GM12878 (cell line): ENCODE measurements around the gene NAV3. TPM values are rescaled to one million over a fixed set of nuclear protein-coding genes. Genes with fewer than 3 reads are reported as not detected.

Experiments used
- ATAC-seq: fragments of 200-7000 bp; cut with Tn5 transposase; 3 replicates; pipeline ENCODE4 v1.9.1; 2020; ENCODE audit warnings: mild to moderate bottlenecking, moderate library complexity
- BruUV-seq: library from RNA; stranded (reverse); fragments of 400-500 nt; replicated peaks from 2 replicates; lab custom pipeline; 2021; lab: Mats Ljungman, UMichigan
- CTCF ChIA-PET: fragments of 300-600 bp; sonication (Branson Sonifier 250); formaldehyde crosslinking; extraction: SDS; loops from one replicate; lab custom pipeline; 2021; ENCODE audit warnings: inconsistent platforms; lab: Yijun Ruan, JAX
- POLR2A ChIA-PET: fragments of 350-600 bp; formaldehyde crosslinking; extraction: SDS; loops from one replicate; lab custom pipeline; 2021; ENCODE audit warnings: inconsistent platforms; lab: Charles Lee
- RAD21 ChIA-PET: fragments of 300-600 bp; sonication (Branson Sonifier 250); formaldehyde crosslinking; loops from one replicate; lab custom pipeline; 2023; ENCODE audit warnings: antibody characterized with exemption; ENCODE audit not compliant: unreplicated experiment; lab: Charles Lee
- SMC1A ChIA-PET: fragments of 300-600 bp; sonication (Branson Sonifier 250); formaldehyde crosslinking; loops from one replicate; lab custom pipeline; 2023; ENCODE audit not compliant: unreplicated experiment, uncharacterized antibody; lab: Charles Lee
- DNase-seq: peaks from one replicate; pipeline ENCODE4 v3.0.0-alpha.2; 2011; ENCODE audit warnings: low read depth, low spot score
- FAIRE-seq: peaks from 3 replicates; lab custom pipeline; 2011; peaks lifted over from hg19 to GRCh38; lab: Jason Lieb, UNC
- H2AFZ ChIP-seq: 2 replicates; pipeline ENCODE4 v1.6.0; 2011; ENCODE audit warnings: low read depth, low read length, control low read depth; ENCODE audit not compliant: control insufficient read depth
- H3K27ac ChIP-seq: 2 replicates; pipeline ENCODE4 v1.5.1; 2011; ENCODE audit warnings: control low read depth; ENCODE audit not compliant: control insufficient read depth, insufficient read depth
- H3K27me3 ChIP-seq, 2 experiments: replicated peaks in 1 of 2; 2 replicates each; pipeline versions ENCODE4 v1.6.0 to v1.6.1; 2011; ENCODE audit warnings: low read length in 1 of 2; ENCODE audit not compliant: control insufficient read depth in 2 of 2, insufficient read depth in 2 of 2
- H3K36me3 ChIP-seq, 2 experiments: 2 replicates each; pipeline ENCODE4 v1.5.1; 2011; ENCODE audit warnings: low read length in 1 of 2; ENCODE audit not compliant: control insufficient read depth in 2 of 2, insufficient read depth in 2 of 2
- H3K4me1 ChIP-seq: 2 replicates; pipeline ENCODE4 v1.6.1; 2011; ENCODE audit warnings: mild to moderate bottlenecking, low read length, moderate library complexity, mixed read lengths; ENCODE audit not compliant: control insufficient read depth, insufficient read depth
- H3K4me2 ChIP-seq: 2 replicates; pipeline ENCODE4 v1.6.0; 2011; ENCODE audit warnings: control low read depth; ENCODE audit not compliant: control insufficient read depth, insufficient read depth
- H3K4me3 ChIP-seq: fragments of 200-600 bp; sonication (generic); 2 replicates; pipeline ENCODE4 v1.5.1; 2016
- H3K79me2 ChIP-seq: 2 replicates; pipeline ENCODE4 v1.6.0; 2011; ENCODE audit warnings: low read length; ENCODE audit not compliant: control insufficient read depth, insufficient read depth
- H3K9ac ChIP-seq: 2 replicates; pipeline ENCODE4 v1.8.0; 2011; ENCODE audit warnings: low read length, control low read depth, mixed read lengths; ENCODE audit not compliant: control insufficient read depth, insufficient read depth
- H3K9me3 ChIP-seq: replicated peaks from 3 replicates; pipeline ENCODE4 v1.5.1; 2011; ENCODE audit warnings: mild to moderate bottlenecking, low read length; ENCODE audit not compliant: control insufficient read depth, insufficient read depth
- H4K20me1 ChIP-seq: 2 replicates; pipeline ENCODE4 v1.6.0; 2011; ENCODE audit not compliant: control insufficient read depth, insufficient read depth
- CBFB ChIP-seq: IDR thresholded peaks from 2 replicates; pipeline ENCODE4 v1.6.1; 2016; ENCODE audit warnings: antibody characterized with exemption, low read depth
- IKZF2 ChIP-seq, 2 experiments: fragments of 450-650 bp; IDR thresholded peaks; 2 replicates each; pipeline ENCODE4 v1.6.1; 2017; ENCODE audit warnings: mild to moderate bottlenecking in 2 of 2, moderate library complexity in 2 of 2
- SPI1 ChIP-seq: IDR thresholded peaks from 2 replicates; pipeline ENCODE4 v1.6.1; 2011; ENCODE audit warnings: low read depth, mild to moderate bottlenecking, low read length, moderate library complexity, borderline replicate concordance; ENCODE audit not compliant: insufficient read depth
- SRF ChIP-seq, 2 experiments: IDR thresholded peaks; 2 replicates each; pipeline ENCODE4 v1.6.1; 2011; ENCODE audit warnings: low read depth in 2 of 2, low read length in 2 of 2, mild to moderate bottlenecking in 1 of 2, moderate library complexity in 1 of 2
- WGBS: methylation state at CpG from one replicate; pipeline ENCODE4 v1.1.6; 2016; ENCODE audit warnings: low lambda C conversion rate; ENCODE audit not compliant: insufficient replicate concordance, insufficient coverage; ENCODE audit errors: missing lambda C conversion rate; 5-methylcytosine and 5-hydroxymethylcytosine counted together
- in situ Hi-C: fragments of 300-500 bp; cut with MboI; formaldehyde crosslinking; loops from 9 replicates; pipeline ENCODE4 v1.14.3; 2018; ENCODE audit warnings: mixed read lengths
- intact Hi-C: fragments of 100-400 bp; cut with micrococcal nuclease; formaldehyde crosslinking; loops from one replicate; pipeline ENCODE4 v1.14.2; 2022; ENCODE audit not compliant: unreplicated experiment
- polyA plus RNA-seq, 11 experiments: library from polyadenylated mRNA; depleted of rRNA in 4 of 11; unstranded in 6 of 11; stranded (reverse) in 5 of 11; fragments of >200 nt; fragmentation: Nextera tagmentation in 4 of 11; fragmentation: Illumina TruSeq in 1 of 11; extraction: Ambion mirVana in 4 of 11; extraction: Trizol in 1 of 11; gene quantifications; 1 replicate in 1 of 11; 2 replicates in 10 of 11; pipeline versions ENCODE4 v1.2.1 to v1.2.3, GENCODE V29; 2011 to 2016; ENCODE audit warnings: inconsistent platforms in 2 of 11, missing spikeins in 2 of 11, low read depth in 1 of 11
- total RNA-seq, 4 experiments: library from RNA; depleted of rRNA in 3 of 4; stranded (reverse); fragments of >200 nt in 3 of 4; fragmentation: Illumina TruSeq in 1 of 4; extraction: Trizol in 1 of 4; gene quantifications; 2 replicates each; pipeline versions ENCODE4 v1.2.1 to v1.2.3, GENCODE V29; 2013 to 2021
- TF ChIP-seq, protein P1 (sequence below): fragments of 450-650 bp; formaldehyde crosslinking; IDR thresholded peaks from 2 replicates; pipeline ENCODE4 v1.4.0; 2020; ENCODE audit warnings: mild to moderate bottlenecking, moderate library complexity
- TF ChIP-seq, protein P2 (sequence below): fragments of 450-650 bp; IDR thresholded peaks from 2 replicates; pipeline ENCODE4 v1.6.1; 2017; ENCODE audit warnings: mild to moderate bottlenecking, low read depth, inconsistent platforms; ENCODE audit not compliant: poor library complexity, severe bottlenecking

Gene NAV3
- total and polyA plus RNA-seq, 10 of the 15 experiments (the other 5 are each of a cell fraction or from before 2014, with no cell fraction given) = 0.05 to 0.51 (median 0.22) TPM; not detected in 1

DNA sequence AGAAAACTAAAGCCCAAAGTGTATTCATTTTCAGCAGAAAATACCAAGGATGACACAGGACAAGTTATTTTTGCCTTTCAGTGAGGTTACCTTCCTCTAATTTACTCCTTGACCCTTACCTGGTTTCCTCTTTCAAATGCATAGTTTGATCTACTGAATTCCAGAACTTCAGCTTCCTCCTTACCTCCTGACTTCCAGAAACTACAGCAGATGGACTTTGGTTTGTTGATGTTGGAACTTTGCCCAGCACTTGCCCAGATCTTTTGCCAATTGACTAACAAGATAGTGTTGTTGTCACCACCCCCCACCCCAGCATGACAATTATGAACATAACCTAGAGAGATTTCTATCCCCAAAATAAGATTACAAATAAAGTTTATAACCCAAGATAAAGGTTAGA is 63.2 kb downstream of the NAV3 start (continued):
- TF ChIP-seq SRF (IDR thresholded peaks at IDR 0.05; ENCODE audit: low read depth in 2 of 2, low read length in 2 of 2) (no peak), CBFB (no peak), SPI1 (no peak)
- TF ChIP-seq, protein P1, sequence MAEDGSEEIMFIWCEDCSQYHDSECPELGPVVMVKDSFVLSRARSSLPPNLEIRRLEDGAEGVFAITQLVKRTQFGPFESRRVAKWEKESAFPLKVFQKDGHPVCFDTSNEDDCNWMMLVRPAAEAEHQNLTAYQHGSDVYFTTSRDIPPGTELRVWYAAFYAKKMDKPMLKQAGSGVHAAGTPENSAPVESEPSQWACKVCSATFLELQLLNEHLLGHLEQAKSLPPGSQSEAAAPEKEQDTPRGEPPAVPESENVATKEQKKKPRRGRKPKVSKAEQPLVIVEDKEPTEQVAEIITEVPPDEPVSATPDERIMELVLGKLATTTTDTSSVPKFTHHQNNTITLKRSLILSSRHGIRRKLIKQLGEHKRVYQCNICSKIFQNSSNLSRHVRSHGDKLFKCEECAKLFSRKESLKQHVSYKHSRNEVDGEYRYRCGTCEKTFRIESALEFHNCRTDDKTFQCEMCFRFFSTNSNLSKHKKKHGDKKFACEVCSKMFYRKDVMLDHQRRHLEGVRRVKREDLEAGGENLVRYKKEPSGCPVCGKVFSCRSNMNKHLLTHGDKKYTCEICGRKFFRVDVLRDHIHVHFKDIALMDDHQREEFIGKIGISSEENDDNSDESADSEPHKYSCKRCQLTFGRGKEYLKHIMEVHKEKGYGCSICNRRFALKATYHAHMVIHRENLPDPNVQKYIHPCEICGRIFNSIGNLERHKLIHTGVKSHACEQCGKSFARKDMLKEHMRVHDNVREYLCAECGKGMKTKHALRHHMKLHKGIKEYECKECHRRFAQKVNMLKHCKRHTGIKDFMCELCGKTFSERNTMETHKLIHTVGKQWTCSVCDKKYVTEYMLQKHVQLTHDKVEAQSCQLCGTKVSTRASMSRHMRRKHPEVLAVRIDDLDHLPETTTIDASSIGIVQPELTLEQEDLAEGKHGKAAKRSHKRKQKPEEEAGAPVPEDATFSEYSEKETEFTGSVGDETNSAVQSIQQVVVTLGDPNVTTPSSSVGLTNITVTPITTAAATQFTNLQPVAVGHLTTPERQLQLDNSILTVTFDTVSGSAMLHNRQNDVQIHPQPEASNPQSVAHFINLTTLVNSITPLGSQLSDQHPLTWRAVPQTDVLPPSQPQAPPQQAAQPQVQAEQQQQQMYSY (CRISPR knock-in tag) = no peak

DNA sequence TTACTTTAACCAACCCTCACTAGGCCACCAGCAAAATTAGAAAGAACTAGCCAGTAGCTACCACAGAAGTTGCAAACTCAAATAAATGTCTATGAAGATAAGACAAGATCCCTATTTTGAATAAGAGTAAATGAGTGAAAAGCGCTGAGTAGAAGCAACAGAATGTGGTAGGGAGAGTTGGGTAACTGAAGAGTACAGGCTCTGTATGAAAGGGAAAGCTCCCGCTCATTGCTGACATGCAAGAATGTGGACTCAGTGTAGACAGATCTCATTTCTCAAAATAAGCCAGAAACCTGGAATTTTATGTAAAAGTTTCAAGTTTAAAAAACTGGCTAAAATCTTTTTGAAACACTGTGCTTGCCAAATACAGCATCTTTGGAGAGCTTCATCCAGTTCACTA is 63.9 kb downstream of the NAV3 start:
- intact Hi-C loops (no loop called here), in situ Hi-C loops (no loop called here)
- no peaks in the 10 kb centered on the region for H3K27me3 ChIP-seq
- no peaks in the 10 kb centered on the region for H3K36me3 ChIP-seq
- no peak overlapping the region for H3K27ac ChIP-seq
- no TSS peak for BruUV-seq
- RAD21 ChIA-PET = interaction anchor here (1.3 kb wide), 1 partner anchor 33 kb away, joined by 3 read pairs; no protein-coding TSS in a partner anchor
- no peaks in the 10 kb centered on the region for H3K4me1 ChIP-seq
- FAIRE-seq = no peak
- H3K4me2 ChIP-seq = no peak overlapping the region
- CTCF ChIA-PET = interaction anchor here (1.0 to 2.4 kb wide), 2 partner anchors 30 to 94 kb away, joined by 3 to 8 read pairs; no protein-coding TSS in a partner anchor
- no peak for DNase-seq
- no peak overlapping the region for H3K9ac ChIP-seq
- H3K9me3 ChIP-seq = no peaks in the 10 kb centered on the region
- no peaks in the 10 kb centered on the region for H4K20me1 ChIP-seq
- no peak overlapping the region for H2AFZ ChIP-seq
- SMC1A ChIA-PET = interaction anchor here (0.8 to 1.5 kb wide), 4 partner anchors 18 to 81 kb away, joined by 3 to 5 read pairs (median 3); no protein-coding TSS in a partner anchor
- POLR2A ChIA-PET = no interaction called here
- no peak for ATAC-seq
- 45% methylated on average over 2 of the region's 2 CpGs for WGBS
- H3K79me2 ChIP-seq = no peaks in the 10 kb centered on the region
- TF ChIP-seq IKZF2 (IDR thresholded peaks at IDR 0.05) = no peak
- TF ChIP-seq, protein P2, sequence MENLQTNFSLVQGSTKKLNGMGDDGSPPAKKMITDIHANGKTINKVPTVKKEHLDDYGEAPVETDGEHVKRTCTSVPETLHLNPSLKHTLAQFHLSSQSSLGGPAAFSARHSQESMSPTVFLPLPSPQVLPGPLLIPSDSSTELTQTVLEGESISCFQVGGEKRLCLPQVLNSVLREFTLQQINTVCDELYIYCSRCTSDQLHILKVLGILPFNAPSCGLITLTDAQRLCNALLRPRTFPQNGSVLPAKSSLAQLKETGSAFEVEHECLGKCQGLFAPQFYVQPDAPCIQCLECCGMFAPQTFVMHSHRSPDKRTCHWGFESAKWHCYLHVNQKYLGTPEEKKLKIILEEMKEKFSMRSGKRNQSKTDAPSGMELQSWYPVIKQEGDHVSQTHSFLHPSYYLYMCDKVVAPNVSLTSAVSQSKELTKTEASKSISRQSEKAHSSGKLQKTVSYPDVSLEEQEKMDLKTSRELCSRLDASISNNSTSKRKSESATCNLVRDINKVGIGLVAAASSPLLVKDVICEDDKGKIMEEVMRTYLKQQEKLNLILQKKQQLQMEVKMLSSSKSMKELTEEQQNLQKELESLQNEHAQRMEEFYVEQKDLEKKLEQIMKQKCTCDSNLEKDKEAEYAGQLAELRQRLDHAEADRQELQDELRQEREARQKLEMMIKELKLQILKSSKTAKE = no peak
- TF ChIP-seq, all 136 proteins: peak for 0
- no peak overlapping the region for H3K4me3 ChIP-seq
